ENCODE results near the gene UBALD1.

Gene UBALD1

DNA sequence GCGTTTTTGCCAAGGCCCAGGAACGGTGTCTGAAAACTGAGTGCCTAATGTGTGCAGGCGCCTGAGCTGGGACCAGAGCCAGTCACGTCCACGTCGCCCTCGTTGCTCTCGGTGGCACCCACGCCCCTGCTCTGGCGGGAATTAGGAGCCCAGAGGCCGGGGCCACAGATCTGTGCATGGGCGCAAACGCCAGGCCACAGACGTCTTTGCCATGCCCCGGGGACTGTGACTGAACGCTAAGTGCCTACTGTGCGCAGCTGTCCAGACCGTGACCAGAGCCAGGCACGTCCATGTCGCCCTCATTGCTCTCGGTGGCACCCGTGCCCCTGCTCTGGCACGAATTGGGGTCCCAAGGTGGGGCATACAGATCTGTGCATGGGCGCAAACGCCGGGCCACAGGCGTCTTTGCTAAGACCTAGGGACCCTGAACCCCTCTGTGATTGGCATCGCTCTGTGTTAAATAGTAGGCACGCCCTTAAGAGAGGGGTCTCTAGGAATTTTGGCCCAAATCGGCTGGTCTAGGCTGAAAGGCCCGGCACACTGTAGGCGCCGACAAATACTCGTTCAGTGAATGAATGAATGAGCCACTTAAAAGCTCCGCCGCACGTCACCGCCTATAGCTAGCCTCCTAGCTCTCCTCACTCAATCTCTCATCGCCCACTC, 827 bp upstream of the UBALD1 start:
- peak overlapping the region; percentile 14 for H3K4me3 ChIP-seq (ENCODE audit: low read length)
- TF ChIP-seq CTCF (conservative IDR thresholded peaks at IDR 0.05; ENCODE audit: low read depth, low read length) = no peak
- no peak for DNase-seq (ENCODE audit: low read depth)

- H3K4me3 ChIP-seq (ENCODE audit: low read length) = peak overlapping the region; percentile 73
- DNase-seq (ENCODE audit: low read depth) = no peak
- no peak for TF ChIP-seq CTCF (conservative IDR thresholded peaks at IDR 0.05; ENCODE audit: low read depth, low read length)
These were observed 785 bp downstream of the UBALD1 start for GRCh38 chr16:4613636-4614570.

- TF ChIP-seq CTCF (conservative IDR thresholded peaks at IDR 0.05; ENCODE audit: low read depth, low read length) = no peak
- DNase-seq (ENCODE audit: low read depth) = no peak
- H3K4me3 ChIP-seq (ENCODE audit: low read length) = peak overlapping the region; percentile 73
These were observed 1.6 kb downstream of the UBALD1 start for GRCh38 chr16:4612977-4613635.

DNA sequence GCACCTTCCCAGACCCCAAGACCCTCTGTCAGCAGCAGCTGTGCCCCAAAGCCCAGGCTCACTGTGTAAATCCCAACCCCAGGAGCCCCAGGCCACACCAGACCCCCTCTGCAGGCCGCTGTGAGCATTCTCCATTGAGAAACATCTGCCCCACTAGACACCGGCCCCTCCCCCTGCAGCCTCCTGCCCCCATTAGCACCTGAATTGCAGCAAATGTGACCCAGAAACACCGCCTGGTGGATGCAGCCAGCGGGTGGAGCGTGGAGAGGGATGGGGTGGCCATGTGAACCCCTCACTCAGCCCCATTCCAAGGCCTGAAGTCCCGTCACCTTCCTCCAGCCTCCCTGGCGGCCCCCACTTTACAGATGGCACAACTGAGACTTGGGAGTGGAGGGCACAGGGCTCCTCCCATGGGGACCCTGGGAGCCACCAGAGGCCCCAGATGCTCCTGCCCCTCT, 2.2 kb downstream of the UBALD1 start:
- DNase-seq (ENCODE audit: low read depth) = no peak
- peak; percentile 30 for TF ChIP-seq CTCF (conservative IDR thresholded peaks at IDR 0.05; ENCODE audit: low read depth, low read length)

DNA sequence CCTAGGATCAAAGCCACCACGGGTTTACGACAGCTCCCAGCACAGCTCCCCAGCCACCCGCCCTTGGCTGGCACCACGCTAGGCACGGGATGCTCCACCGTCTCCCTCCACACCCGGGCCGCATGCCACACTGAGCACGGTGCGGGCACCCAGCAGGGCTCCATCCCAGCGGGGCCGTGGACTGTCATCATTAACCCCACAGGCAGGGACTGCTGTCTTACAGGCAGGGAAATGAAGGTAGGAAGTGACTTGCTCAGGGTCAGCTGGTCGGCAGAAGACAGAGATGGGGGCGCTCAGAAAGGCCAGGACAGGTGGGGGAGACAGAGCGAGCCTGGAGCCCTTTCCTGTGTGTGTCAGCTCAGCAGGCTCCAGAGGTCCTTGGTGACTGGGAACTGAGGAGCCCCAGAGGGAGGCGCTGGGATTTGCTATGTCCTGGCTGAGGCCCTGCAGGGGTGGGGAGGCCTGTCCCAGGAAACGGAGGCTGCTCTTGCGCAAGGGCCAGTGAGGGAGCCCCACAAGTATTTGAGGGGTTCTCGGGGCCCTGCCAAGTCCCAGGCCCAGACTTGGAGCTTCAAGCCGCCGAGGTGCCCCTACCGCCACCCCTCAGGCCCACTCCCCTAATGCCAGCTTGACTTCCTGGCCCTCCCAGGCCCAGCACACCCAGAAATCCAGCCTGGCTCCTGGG, 3.2 kb downstream of the UBALD1 start:
- no peak for DNase-seq (ENCODE audit: low read depth)
- no peak for TF ChIP-seq CTCF (conservative IDR thresholded peaks at IDR 0.05; ENCODE audit: low read depth, low read length)
- no peak overlapping the region for H3K4me3 ChIP-seq (ENCODE audit: low read length)

More for the DNA sequence above, 2.2 kb downstream of the UBALD1 start:
- H3K4me3 ChIP-seq (ENCODE audit: low read length) = no peak overlapping the region

Measured in retinal pigment epithelial cell (primary cell).